Stimulated activated effector memory CD8-positive, alpha-beta T cell treated with anti-CD3 and anti-CD28 coated beads, Interleukin-12 subunit alpha, Interleukin-12 subunit beta, amount 100 ng/mL, for 72 hours (primary cell): ENCODE data around the gene PLXNB2.

Experiments
- ATAC-seq: fragments of 150-1000 bp; cut with Tn5 transposase; 2 replicates; pipeline ENCODE4 v1.10.0; 2021
- DNase-seq, 2 donors: peaks; one replicate each; pipeline ENCODE4 v3.0.0; 2021 to 2022; ENCODE audit warnings: low spot score in 2 of 2
- H3K27ac Mint-ChIP-seq: one replicate; pipeline ENCODE4 v1.8.0; 2022; ENCODE audit warnings: mild to moderate bottlenecking, mixed read lengths
- H3K36me3 Mint-ChIP-seq: one replicate; pipeline ENCODE4 v1.8.0; 2022; ENCODE audit warnings: mild to moderate bottlenecking, mixed read lengths
- H3K4me1 Mint-ChIP-seq: one replicate; pipeline ENCODE4 v1.8.0; 2022; ENCODE audit warnings: mixed read lengths
- H3K4me3 Mint-ChIP-seq: one replicate; pipeline ENCODE4 v1.8.0; 2022; ENCODE audit warnings: mild to moderate bottlenecking, mixed read lengths
- H3K9me3 Mint-ChIP-seq: one replicate; pipeline ENCODE4 v1.8.0; 2022; ENCODE audit warnings: mixed read lengths

Gene PLXNB2

DNA sequence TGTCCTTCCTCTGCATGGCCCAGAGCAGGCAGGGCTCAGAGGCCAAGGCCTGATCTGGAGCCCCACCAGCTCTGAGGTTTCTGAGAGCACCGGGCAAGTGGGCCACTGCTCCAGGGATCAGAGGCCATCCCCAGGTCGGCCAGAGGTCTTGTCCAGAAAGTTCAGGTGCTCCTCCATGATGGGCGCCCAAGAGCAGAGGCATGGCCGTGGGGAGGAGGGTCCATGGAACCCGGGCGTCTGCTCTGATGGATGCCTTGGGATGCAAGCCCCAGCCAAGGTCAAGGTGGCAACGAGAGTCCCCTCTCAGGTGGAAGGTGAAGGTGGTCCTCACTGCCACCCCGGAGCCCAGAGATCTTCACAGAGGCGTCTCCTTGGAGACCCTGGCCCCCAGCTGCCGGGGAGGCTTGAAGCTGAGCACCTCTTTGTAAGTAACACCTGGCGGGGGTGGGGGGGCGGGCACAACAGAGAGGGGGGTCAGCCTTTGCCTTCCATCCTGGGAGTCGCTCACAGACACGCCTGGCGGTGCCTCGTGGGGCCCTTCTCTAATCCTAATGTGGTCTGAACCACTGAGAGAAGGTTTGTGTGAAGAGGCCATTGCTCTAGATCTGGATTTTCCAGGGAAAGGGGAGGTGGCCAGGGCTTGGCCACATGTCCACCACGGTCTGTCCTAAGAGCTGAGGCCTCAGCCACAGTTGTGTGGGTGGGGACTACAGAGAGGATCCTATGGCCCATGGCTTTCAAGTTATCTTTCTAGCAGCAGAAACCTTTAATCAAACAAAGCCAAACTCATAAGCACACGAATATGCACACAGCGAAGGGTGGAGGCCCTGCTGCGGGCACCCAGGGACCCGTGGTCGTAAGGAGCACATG is 54.2 kb downstream of the PLXNB2 start:
- Mint-ChIP-seq H3K36me3 (no peaks in the 10 kb centered on the region), H3K9me3 (no peaks in the 10 kb centered on the region), H3K4me1 (peaks cover 6% of the 10 kb centered on the region), H3K4me3 (no peak overlapping the region), H3K27ac (no peak overlapping the region)
- DNase-seq (no peak), ATAC-seq (no peak)

DNA sequence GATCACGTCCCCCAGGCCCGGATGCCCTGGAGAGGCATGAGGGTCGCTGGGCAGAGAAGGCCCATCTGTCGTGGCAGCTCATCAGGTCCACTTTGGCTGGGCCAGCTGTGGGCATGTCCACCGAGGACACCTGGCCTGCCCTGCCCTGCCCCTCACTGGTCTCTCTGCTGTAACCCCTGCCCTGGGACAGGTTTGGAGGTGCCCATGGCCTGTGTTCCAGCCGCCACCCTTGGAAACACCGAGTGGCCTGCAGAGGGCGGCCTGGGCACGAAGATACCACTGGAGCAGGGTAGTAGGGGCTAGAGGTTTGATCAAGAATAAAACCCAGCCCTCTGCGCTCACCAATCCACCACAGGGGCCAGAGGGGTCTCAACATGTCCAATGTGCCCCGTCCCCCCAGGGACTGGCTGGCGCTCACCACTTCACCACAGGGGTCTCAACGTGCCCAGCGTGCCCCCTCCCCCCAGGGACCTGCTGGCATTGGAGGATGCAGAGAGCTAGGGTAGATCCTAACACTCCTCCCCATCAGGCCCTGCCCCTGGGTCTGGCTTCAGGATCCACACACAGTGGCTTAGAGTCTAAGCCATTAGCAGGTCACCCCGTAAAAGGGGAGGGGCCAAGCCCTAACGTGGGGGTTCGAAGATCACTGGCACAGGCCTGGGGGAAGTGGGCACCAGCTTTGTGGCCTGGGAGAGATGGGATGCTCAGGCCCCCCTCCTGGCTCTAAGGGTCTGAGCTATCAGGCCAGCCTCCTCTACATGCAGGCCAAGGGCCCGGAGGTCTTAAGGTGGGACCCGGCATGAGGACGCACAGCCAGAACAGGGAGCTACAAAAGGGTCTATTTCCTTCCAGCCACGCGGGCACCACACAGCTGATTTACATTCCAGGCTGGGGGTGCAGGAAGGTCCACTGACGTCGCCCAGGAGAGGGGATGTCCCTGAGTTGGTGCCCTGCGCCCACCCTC is 55.1 kb downstream of the PLXNB2 start:
- no peak overlapping the region for H3K27ac Mint-ChIP-seq
- peaks cover 13% of the 10 kb centered on the region for H3K4me1 Mint-ChIP-seq
- H3K36me3 Mint-ChIP-seq: peaks cover 7% of the 10 kb centered on the region
- no peaks in the 10 kb centered on the region for H3K9me3 Mint-ChIP-seq
- peak overlapping the region; percentile 73 for H3K4me3 Mint-ChIP-seq
- ATAC-seq (peak; percentile 67), DNase-seq (peak; percentile 46 to 80)

DNA sequence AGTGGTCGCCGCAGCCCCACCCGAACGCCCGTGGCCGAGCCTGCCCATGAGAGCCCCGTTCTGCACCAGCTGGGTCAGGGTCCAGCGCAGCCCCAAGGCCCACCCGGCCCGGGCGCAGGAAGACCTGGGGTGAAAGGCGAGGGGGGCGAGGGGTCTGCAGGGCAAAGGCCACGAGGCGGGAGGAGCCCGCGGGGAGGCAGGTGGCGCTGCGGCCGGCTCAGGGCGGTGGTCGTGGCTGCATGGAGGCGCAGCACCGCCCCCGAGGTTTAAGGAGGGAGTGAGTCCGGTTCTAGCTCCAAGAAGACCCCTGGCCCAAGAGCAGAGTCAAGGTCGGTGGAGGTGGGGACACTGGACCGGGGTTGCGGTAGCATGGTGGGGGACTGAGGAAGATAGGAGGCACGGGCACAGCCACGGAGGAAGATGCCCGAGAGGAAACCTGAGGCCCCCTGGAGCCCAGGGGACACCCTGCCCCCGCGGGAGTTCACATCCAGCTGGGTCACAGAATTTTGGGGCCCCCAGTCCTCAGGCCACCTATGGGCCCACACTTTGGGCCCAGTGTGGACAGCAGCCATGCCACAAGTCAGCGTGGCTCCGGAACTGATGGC is 55.9 kb downstream of the PLXNB2 start:
- Mint-ChIP-seq H3K4me1 (peaks cover 17% of the 10 kb centered on the region), H3K36me3 (peaks cover 14% of the 10 kb centered on the region), H3K9me3 (no peaks in the 10 kb centered on the region), H3K4me3 (peak overlapping the region; percentile 73), H3K27ac (no peak overlapping the region)
- no peak for DNase-seq
- ATAC-seq: no peak

- ATAC-seq (peak; percentile 84), DNase-seq (peak; percentile 69 to 88)
- peaks cover 19% of the 10 kb centered on the region for H3K36me3 Mint-ChIP-seq
- no peak within 1 kb of the TSS for H3K27ac Mint-ChIP-seq
- H3K9me3 Mint-ChIP-seq: no peaks in the 10 kb centered on the region
- peak within 1 kb of the TSS; percentile 73 for H3K4me3 Mint-ChIP-seq
- peaks cover 22% of the 10 kb centered on the region for H3K4me1 Mint-ChIP-seq
These were observed 56.6 kb downstream of the PLXNB2 start, which contains the start of gene HDAC10 for GRCh38 chr22:50250555-50251476. Gene HDAC10 (minus strand): TSS chr22:50251265. CDS start chr22:50251032, 233 bp downstream.

- Mint-ChIP-seq H3K27ac (no peak overlapping the region), H3K36me3 (peaks cover 20% of the 10 kb centered on the region), H3K4me1 (peaks cover 25% of the 10 kb centered on the region), H3K9me3 (no peaks in the 10 kb centered on the region), H3K4me3 (peak overlapping the region; percentile 73)
- DNase-seq (peak in 1 of 2 donors; percentile 55), ATAC-seq (no peak)
These were observed 57.2 kb downstream of the PLXNB2 start for GRCh38 chr22:50250249-50250554.

- H3K36me3 Mint-ChIP-seq: peaks cover 26% of the 10 kb centered on the region
These were observed 57.9 kb downstream of the PLXNB2 start for GRCh38 chr22:50249341-50250248.

DNA sequence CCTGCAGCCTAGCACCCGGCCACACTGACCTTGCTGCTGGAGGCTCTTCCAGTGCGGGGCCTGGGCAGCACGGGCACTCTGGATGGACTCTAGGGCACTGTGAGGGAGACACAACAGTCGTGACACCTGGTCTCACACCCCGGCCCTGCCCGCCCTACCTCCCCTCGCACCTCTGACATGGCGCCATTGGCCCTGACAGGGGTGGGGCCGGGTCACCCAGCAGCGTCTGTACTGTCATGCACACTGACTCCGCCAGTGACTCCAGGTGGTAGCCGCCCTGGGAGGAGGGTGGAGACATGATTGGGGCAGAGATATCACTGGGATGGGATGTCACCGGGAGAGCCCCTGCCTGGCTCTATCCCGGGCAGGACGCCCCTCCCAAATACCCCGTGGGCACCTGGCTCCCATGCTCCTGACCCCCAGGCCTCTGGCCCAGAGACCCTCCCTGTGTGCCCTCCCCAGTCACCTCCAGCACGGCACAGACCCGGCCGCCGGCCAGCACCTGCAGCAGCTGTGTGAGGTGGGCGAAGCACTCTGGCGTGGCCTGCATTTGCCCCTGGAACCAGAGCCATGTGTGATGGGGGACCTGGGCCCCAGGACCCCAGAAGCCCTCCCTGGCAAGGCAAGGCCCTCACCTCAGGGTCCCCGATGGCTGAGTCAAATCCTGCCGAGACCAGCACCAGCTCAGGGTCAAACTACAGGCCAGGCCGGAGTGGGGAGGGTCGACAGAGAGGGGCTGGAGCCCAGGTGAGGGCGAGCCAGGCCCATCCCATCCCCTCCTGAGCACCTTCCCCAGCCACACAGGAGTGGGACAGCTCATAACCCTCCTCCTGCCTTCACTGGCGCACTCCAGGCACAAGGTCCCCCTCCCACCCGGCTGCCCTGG is 59.0 kb downstream of the PLXNB2 start:
- peak overlapping the region; percentile 87 for H3K27ac Mint-ChIP-seq
- H3K4me3 Mint-ChIP-seq: peak overlapping the region; percentile 96
- peaks cover 31% of the 10 kb centered on the region for H3K4me1 Mint-ChIP-seq
- H3K9me3 Mint-ChIP-seq: no peaks in the 10 kb centered on the region
- ATAC-seq: no peak
- H3K36me3 Mint-ChIP-seq: peaks cover 36% of the 10 kb centered on the region
- DNase-seq: no peak

More at GRCh38 chr22:50249341-50250248, 57.9 kb downstream of the PLXNB2 start:
- H3K4me3 Mint-ChIP-seq: peak overlapping the region; percentile 73
- no peak overlapping the region for H3K27ac Mint-ChIP-seq
- peaks cover 31% of the 10 kb centered on the region for H3K4me1 Mint-ChIP-seq
- ATAC-seq: no peak
- DNase-seq: no peak
- H3K9me3 Mint-ChIP-seq: no peaks in the 10 kb centered on the region

DNA sequence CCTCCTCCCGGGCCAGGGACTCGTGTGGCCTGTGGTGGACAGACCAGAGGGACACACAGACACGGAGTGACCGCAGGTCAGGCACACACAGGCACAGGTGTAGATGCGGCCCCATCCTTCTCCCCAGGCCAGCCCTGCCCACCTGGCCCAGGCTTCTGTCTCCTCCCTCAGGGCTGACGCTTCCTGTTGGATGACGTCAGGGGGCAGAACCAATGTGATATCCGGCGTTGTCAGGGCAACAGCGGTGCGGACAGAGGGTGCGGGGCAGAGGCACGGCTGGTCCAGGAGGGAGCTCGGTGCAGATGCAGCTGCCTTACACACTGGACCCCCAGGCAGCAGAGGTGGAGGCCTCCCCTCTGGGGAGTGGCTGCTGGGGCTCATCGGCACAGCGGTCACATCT is 59.7 kb downstream of the PLXNB2 start:
- Mint-ChIP-seq H3K36me3 (peaks cover 43% of the 10 kb centered on the region), H3K4me1 (peaks cover 31% of the 10 kb centered on the region), H3K27ac (peak overlapping the region; percentile 87), H3K4me3 (peak overlapping the region; percentile 96), H3K9me3 (no peaks in the 10 kb centered on the region)
- peak in 1 of 2 donors; percentile 77 for DNase-seq
- ATAC-seq: peak; percentile 17

- DNase-seq: no peak
- H3K4me3 Mint-ChIP-seq: peak overlapping the region; percentile 96
- peaks cover 43% of the 10 kb centered on the region for H3K36me3 Mint-ChIP-seq
- peaks cover 35% of the 10 kb centered on the region for H3K4me1 Mint-ChIP-seq
- H3K27ac Mint-ChIP-seq: peak overlapping the region; percentile 87
- ATAC-seq: no peak
- no peaks in the 10 kb centered on the region for H3K9me3 Mint-ChIP-seq
These were observed 60.9 kb downstream of the PLXNB2 start for GRCh38 chr22:50246242-50247175.

DNA sequence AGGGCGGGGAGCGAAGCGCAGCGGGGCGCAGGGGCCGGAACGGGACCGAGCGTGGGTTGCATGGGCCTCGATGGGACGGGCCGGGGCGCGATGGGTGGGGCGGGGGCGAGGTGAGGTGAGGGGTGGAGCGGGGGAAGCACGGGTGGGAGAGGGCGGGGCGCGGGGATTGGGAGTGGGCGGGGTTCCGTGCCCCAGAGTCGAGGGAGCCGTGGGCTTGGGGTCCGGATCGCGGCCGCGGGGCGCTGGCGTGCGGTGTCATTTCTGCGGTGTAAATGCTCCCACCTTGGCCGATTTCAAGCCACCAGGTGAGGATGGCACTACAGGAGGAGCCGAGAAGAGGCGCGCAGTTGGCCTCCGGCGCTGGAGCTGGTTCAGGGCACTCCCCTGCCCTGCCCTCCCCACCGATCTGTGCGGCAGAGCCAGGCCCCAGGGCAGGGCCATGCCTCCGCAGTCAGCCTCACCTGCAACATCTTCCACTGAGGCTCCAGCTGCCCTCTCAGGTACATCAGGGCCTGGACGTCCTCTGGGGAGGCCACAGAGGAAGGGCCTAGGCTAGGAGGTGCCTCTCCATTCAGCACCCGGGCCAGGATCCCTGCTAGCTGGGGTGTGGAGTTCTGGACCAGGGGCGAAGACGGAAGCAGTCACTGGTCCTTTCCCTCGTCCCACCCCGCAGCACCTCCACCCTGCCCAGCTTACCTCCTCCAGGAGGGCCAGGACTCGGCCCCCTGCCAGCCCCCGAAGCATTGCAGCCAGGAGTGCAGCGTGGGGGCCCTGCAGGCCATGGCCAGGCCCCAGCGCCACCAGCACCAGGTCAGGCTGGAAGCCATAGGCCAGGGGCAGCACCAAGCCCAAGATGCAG is 62.0 kb downstream of the PLXNB2 start:
- H3K27ac Mint-ChIP-seq: peak overlapping the region; percentile 99
- no peak for ATAC-seq
- H3K9me3 Mint-ChIP-seq: no peaks in the 10 kb centered on the region
- H3K4me3 Mint-ChIP-seq: peak overlapping the region; percentile 96
- no peak for DNase-seq
- peaks cover 40% of the 10 kb centered on the region for H3K4me1 Mint-ChIP-seq
- H3K36me3 Mint-ChIP-seq: peaks cover 51% of the 10 kb centered on the region
